Measurements from ENCODE around the gene PARD3B.

Gene PARD3B

GRCh38 chr2:204538182-204539018, 6.9 kb upstream of the PARD3B start:
- FAIRE-seq (no peak), DNase-seq (ENCODE audit: insufficient read length, low spot score) (no peak)
- TF ChIP-seq CTCF (IDR thresholded peaks at IDR 0.05; ENCODE audit: insufficient read depth, missing control alignments) = no peak

- DNase-seq (ENCODE audit: insufficient read length, low spot score) (no peak), FAIRE-seq (no peak)
- no peak for TF ChIP-seq CTCF (IDR thresholded peaks at IDR 0.05; ENCODE audit: insufficient read depth, missing control alignments)
Observed at GRCh38 chr2:204539019-204539385, 6.3 kb upstream of the PARD3B start.

- no peak for TF ChIP-seq CTCF (IDR thresholded peaks at IDR 0.05; ENCODE audit: insufficient read depth, missing control alignments)
- DNase-seq (ENCODE audit: insufficient read length, low spot score) (no peak), FAIRE-seq (no peak)
Observed at GRCh38 chr2:204541637-204542036, 3.6 kb upstream of the PARD3B start.

- no peak for DNase-seq (ENCODE audit: insufficient read length, low spot score)
- no peak for TF ChIP-seq CTCF (IDR thresholded peaks at IDR 0.05; ENCODE audit: insufficient read depth, missing control alignments)
- FAIRE-seq = no peak
Observed at GRCh38 chr2:204542982-204543608, 2.2 kb upstream of the PARD3B start.

GRCh38 chr2:204545861-204546735, 823 bp downstream of the PARD3B start:
- DNase-seq (ENCODE audit: insufficient read length, low spot score) (no peak), FAIRE-seq (no peak)
- no peak for TF ChIP-seq CTCF (IDR thresholded peaks at IDR 0.05; ENCODE audit: insufficient read depth, missing control alignments)

- DNase-seq (ENCODE audit: insufficient read length, low spot score) (no peak), FAIRE-seq (no peak)
- no peak for TF ChIP-seq CTCF (IDR thresholded peaks at IDR 0.05; ENCODE audit: insufficient read depth, missing control alignments)
Observed at GRCh38 chr2:204550751-204551511, 5.7 kb downstream of the PARD3B start.

Measured in D721Med (cell line).